ENCODE data around the gene SFTA2. TPM values are rescaled to one million over a fixed set of nuclear protein-coding genes. Genes with fewer than 3 reads are reported as not detected.

Gene SFTA2
- polyA plus RNA-seq, 1 donor from 2014 or later, result not detected

- Histone ChIP-seq H3K36me3 (ENCODE audit: insufficient read depth, low read length) (no peaks in the 10 kb centered on the region), H3K27ac (ENCODE audit: low read length) (no peak overlapping the region), H3F3A (ENCODE audit: insufficient read depth, low read length, poor library complexity, severe bottlenecking) (no peaks in the 10 kb centered on the region), H2AFZ (ENCODE audit: low read depth, low read length) (no peak overlapping the region), H3K9me3 (ENCODE audit: low read length) (no peaks in the 10 kb centered on the region), H3K79me2 (replicated peaks; ENCODE audit: insufficient read depth, low read length) (no peaks in the 10 kb centered on the region), H4K20me1 (ENCODE audit: insufficient read depth) (no peaks in the 10 kb centered on the region), H3K27me3 (ENCODE audit: insufficient read depth, low read depth, low read length) (no peaks in the 10 kb centered on the region), H3K9ac (ENCODE audit: low read length) (no peak overlapping the region), H3K9me2 (ENCODE audit: insufficient read depth, low read length) (no peaks in the 10 kb centered on the region), H3K4me3 (ENCODE audit: low read length) (no peak overlapping the region), H3K4me2 (ENCODE audit: low read length) (no peak overlapping the region)
- TF ChIP-seq SMC3 (conservative IDR thresholded peaks at IDR 0.05; ENCODE audit: poor library complexity), result no peak
- no peak for TF ChIP-seq POLR2AphosphoS5 (IDR thresholded peaks at IDR 0.05)
- TF ChIP-seq REST (IDR thresholded peaks at IDR 0.05; ENCODE audit: borderline replicate concordance), result no peak
- TF ChIP-seq CTCF (IDR thresholded peaks at IDR 0.05; ENCODE audit: poor library complexity, severe bottlenecking), result no peak
Measured at GRCh38 chr6:30937265-30937664, 5.3 kb upstream of the SFTA2 start.

- Histone ChIP-seq H3K9me2 (ENCODE audit: insufficient read depth, low read length) (no peaks in the 10 kb centered on the region), H3K4me2 (ENCODE audit: low read length) (no peak overlapping the region), H3K27ac (ENCODE audit: low read length) (no peak overlapping the region), H3K36me3 (ENCODE audit: insufficient read depth, low read length) (no peaks in the 10 kb centered on the region), H3K79me2 (replicated peaks; ENCODE audit: insufficient read depth, low read length) (no peaks in the 10 kb centered on the region), H3F3A (ENCODE audit: insufficient read depth, low read length, poor library complexity, severe bottlenecking) (no peaks in the 10 kb centered on the region), H3K27me3 (ENCODE audit: insufficient read depth, low read depth, low read length) (no peaks in the 10 kb centered on the region), H3K9ac (ENCODE audit: low read length) (no peak overlapping the region), H3K9me3 (ENCODE audit: low read length) (no peaks in the 10 kb centered on the region), H4K20me1 (ENCODE audit: insufficient read depth) (no peaks in the 10 kb centered on the region), H3K4me3 (ENCODE audit: low read length) (no peak overlapping the region), H2AFZ (ENCODE audit: low read depth, low read length) (no peak overlapping the region)
- TF ChIP-seq MXI1 (conservative IDR thresholded peaks at IDR 0.05; ENCODE audit: poor library complexity, severe bottlenecking) (no peak), TAF1 (IDR thresholded peaks at IDR 0.05; ENCODE audit: low read depth) (no peak), SMC3 (conservative IDR thresholded peaks at IDR 0.05; ENCODE audit: poor library complexity) (no peak), CTCF (IDR thresholded peaks at IDR 0.05; ENCODE audit: poor library complexity, severe bottlenecking) (no peak), EZH2 (IDR thresholded peaks at IDR 0.05; ENCODE audit: borderline replicate concordance, insufficient read depth, low read length, poor library complexity, severe bottlenecking) (no peak), REST (IDR thresholded peaks at IDR 0.05; ENCODE audit: borderline replicate concordance) (no peak), RAD21 (conservative IDR thresholded peaks at IDR 0.05) (no peak), EP300 (conservative IDR thresholded peaks at IDR 0.05; ENCODE audit: poor library complexity, severe bottlenecking) (no peak), POLR2AphosphoS5 (IDR thresholded peaks at IDR 0.05) (no peak)
Measured at GRCh38 chr6:30935018-30935417, 3.0 kb upstream of the SFTA2 start.
